NOMO-1 treated with dmso at 0.1 percent for 144 hours (cell line): ENCODE measurements around the gene SVOPL.

Experiments
- DNase-seq: peaks from one replicate; lab custom pipeline; 2025; ENCODE audit not compliant: unreplicated experiment; lab: John Stamatoyannopoulos, UW

Gene SVOPL

GRCh38 chr7:138610671-138611170 is 90.4 kb downstream of the SVOPL start:
- DNase-seq = no peak

- no peak for DNase-seq
Observed at GRCh38 chr7:138608275-138608674, 92.9 kb downstream of the SVOPL start.

GRCh38 chr7:138607216-138608126 is 93.7 kb downstream of the SVOPL start:
- DNase-seq = no peak

GRCh38 chr7:138606236-138606635 is 94.9 kb downstream of the SVOPL start:
- DNase-seq = no peak

- no peak for DNase-seq
Observed at GRCh38 chr7:138603549-138604318, 97.4 kb downstream of the SVOPL start.

GRCh38 chr7:138602451-138602850 is 98.7 kb downstream of the SVOPL start:
- DNase-seq = no peak

- no peak for DNase-seq
Observed at GRCh38 chr7:138595454-138595853, 105.7 kb downstream of the SVOPL start.

- no peak for DNase-seq
Observed at GRCh38 chr7:138590154-138590553, 111.0 kb downstream of the SVOPL start.

GRCh38 chr7:138588986-138589385 is 112.2 kb downstream of the SVOPL start:
- DNase-seq = no peak

GRCh38 chr7:138587485-138587884 is 113.7 kb downstream of the SVOPL start:
- no peak for DNase-seq

GRCh38 chr7:138585283-138585993 is 115.7 kb downstream of the SVOPL start:
- DNase-seq = no peak

GRCh38 chr7:138584696-138585095 is 116.5 kb downstream of the SVOPL start:
- no peak for DNase-seq

GRCh38 chr7:138584283-138584682 is 116.9 kb downstream of the SVOPL start:
- DNase-seq = no peak

- no peak for DNase-seq
Observed at GRCh38 chr7:138581065-138581464, 120.1 kb downstream of the SVOPL start.

- DNase-seq = no peak
Observed at GRCh38 chr7:138579671-138580070, 121.5 kb downstream of the SVOPL start.

GRCh38 chr7:138579136-138579535 is 122.0 kb downstream of the SVOPL start:
- DNase-seq = no peak

- no peak for DNase-seq
Observed at GRCh38 chr7:138575897-138576428, 125.2 kb downstream of the SVOPL start.

GRCh38 chr7:138573741-138574140 is 127.4 kb downstream of the SVOPL start:
- no peak for DNase-seq

- no peak for DNase-seq
Observed at GRCh38 chr7:138570715-138571114, 130.4 kb downstream of the SVOPL start.

- no peak for DNase-seq
Observed at GRCh38 chr7:138569418-138569817, 131.7 kb downstream of the SVOPL start.

GRCh38 chr7:138568655-138569054 is 132.5 kb downstream of the SVOPL start:
- DNase-seq = no peak
